HEK293 (cell line): ENCODE data around the gene UNK.

ENCODE experiments used
- EGR2 ChIP-seq: fragments of 450-650 bp; formaldehyde crosslinking; IDR thresholded peaks from 2 replicates; pipeline ENCODE4 v1.5.1; 2016; ENCODE audit warnings: low read depth, missing biosample characterization, missing genetic modification characterization
- ZBTB7A ChIP-seq: fragments of 450-650 bp; formaldehyde crosslinking; IDR thresholded peaks from 2 replicates; pipeline ENCODE4 v1.5.1; 2016; ENCODE audit warnings: low read depth, missing biosample characterization, missing genetic modification characterization
- ZNF121 ChIP-seq: fragments of 450-650 bp; formaldehyde crosslinking; IDR thresholded peaks from 2 replicates; pipeline ENCODE4 v1.5.1; 2016; ENCODE audit warnings: missing biosample characterization, missing genetic modification characterization
- ZNF549 ChIP-seq: fragments of 450-650 bp; IDR thresholded peaks from 2 replicates; pipeline ENCODE4 v1.5.1; 2018; ENCODE audit warnings: missing biosample characterization, missing genetic modification characterization, mild to moderate bottlenecking, inconsistent platforms, moderate library complexity
- ZNF670 ChIP-seq: fragments of 450-650 bp; formaldehyde crosslinking; IDR thresholded peaks from 2 replicates; pipeline ENCODE4 v1.5.1; 2016; ENCODE audit warnings: missing biosample characterization, missing genetic modification characterization, low read depth
- TF ChIP-seq, protein P1 (sequence below): fragments of 450-650 bp; formaldehyde crosslinking; IDR thresholded peaks from 2 replicates; pipeline ENCODE4 v1.5.1; 2016; ENCODE audit warnings: missing biosample characterization, missing genetic modification characterization

DNA sequence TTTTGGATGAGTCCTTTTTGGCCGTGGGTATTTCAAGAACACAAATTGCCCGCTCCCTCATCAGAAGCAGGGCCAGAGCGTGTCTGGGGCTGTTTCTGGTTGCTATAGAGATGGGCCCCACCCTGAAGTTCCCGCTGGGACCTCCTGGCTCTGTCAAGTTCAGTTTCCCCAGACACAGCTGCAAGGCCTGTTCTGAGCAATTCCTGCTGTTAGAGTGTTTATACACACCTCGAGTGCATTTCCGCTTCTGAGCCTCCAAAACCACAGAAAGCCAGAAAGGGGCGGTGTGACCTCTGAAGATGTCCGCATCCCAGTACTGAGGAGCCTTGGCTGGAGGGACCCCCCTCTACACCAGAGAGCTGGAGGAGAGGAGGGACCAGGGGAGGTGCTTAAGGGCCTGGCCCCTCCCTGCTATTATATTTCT lies 79.9 kb downstream of the UNK start:
- TF ChIP-seq, protein P1, sequence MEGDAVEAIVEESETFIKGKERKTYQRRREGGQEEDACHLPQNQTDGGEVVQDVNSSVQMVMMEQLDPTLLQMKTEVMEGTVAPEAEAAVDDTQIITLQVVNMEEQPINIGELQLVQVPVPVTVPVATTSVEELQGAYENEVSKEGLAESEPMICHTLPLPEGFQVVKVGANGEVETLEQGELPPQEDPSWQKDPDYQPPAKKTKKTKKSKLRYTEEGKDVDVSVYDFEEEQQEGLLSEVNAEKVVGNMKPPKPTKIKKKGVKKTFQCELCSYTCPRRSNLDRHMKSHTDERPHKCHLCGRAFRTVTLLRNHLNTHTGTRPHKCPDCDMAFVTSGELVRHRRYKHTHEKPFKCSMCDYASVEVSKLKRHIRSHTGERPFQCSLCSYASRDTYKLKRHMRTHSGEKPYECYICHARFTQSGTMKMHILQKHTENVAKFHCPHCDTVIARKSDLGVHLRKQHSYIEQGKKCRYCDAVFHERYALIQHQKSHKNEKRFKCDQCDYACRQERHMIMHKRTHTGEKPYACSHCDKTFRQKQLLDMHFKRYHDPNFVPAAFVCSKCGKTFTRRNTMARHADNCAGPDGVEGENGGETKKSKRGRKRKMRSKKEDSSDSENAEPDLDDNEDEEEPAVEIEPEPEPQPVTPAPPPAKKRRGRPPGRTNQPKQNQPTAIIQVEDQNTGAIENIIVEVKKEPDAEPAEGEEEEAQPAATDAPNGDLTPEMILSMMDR: no peak
- TF ChIP-seq ZBTB7A: no peak
- no peak for TF ChIP-seq ZNF670 (tag by site-specific recombination)
- TF ChIP-seq ZNF549: no peak
- no peak for TF ChIP-seq ZNF121 (tag by site-specific recombination)
- no peak for TF ChIP-seq EGR2
